GM23338 (cell line): ENCODE measurements around the gene KCNA3. TPM values are rescaled to one million over a fixed set of nuclear protein-coding genes. Genes with fewer than 3 reads are reported as not detected.

Source experiments
- ATAC-seq: fragments of 200-7000 bp; cut with Tn5 transposase; 3 replicates; pipeline ENCODE4 v1.9.1; 2020
- DNase-seq: peaks from one replicate; pipeline ENCODE4 v3.0.0-alpha.2; 2015; ENCODE audit warnings: low spot score
- H2AFZ ChIP-seq: fragments of 200-600 bp; sonication (generic); 2 replicates; pipeline ENCODE4 v1.8.0; 2016; ENCODE audit warnings: antibody characterized with exemption, mild to moderate bottlenecking, moderate library complexity
- H3F3A ChIP-seq: fragments of 200-600 bp; sonication (generic); replicated peaks from 2 replicates; pipeline ENCODE4 v1.8.0; 2017; ENCODE audit warnings: antibody characterized with exemption, mixed run types, low read depth
- H3K27ac ChIP-seq: fragments of 200-600 bp; sonication (generic); 2 replicates; pipeline ENCODE4 v1.6.1; 2016; ENCODE audit warnings: low read depth
- H3K27me3 ChIP-seq: fragments of 200-600 bp; sonication (generic); 2 replicates; pipeline ENCODE4 v1.8.0; 2016; ENCODE audit warnings: mild to moderate bottlenecking, mixed run types, moderate library complexity; ENCODE audit not compliant: insufficient read depth
- H3K36me3 ChIP-seq: fragments of 200-600 bp; sonication (generic); 2 replicates; pipeline ENCODE4 v1.8.0; 2016; ENCODE audit warnings: mild to moderate bottlenecking; ENCODE audit not compliant: insufficient read depth
- H3K4me1 ChIP-seq: fragments of 200-600 bp; sonication (generic); 2 replicates; pipeline ENCODE4 v1.8.0; 2016; ENCODE audit warnings: mild to moderate bottlenecking, moderate library complexity; ENCODE audit not compliant: insufficient read depth
- H3K4me2 ChIP-seq: fragments of 200-600 bp; sonication (generic); 2 replicates; pipeline ENCODE4 v1.7.1; 2017; ENCODE audit warnings: mixed run types
- H3K4me3 ChIP-seq: fragments of 200-600 bp; sonication (generic); 2 replicates; pipeline ENCODE4 v1.6.1; 2016; ENCODE audit warnings: mixed run types
- H3K79me2 ChIP-seq: fragments of 200-600 bp; sonication (generic); replicated peaks from 2 replicates; pipeline ENCODE4 v1.8.0; 2017; ENCODE audit warnings: mild to moderate bottlenecking; ENCODE audit not compliant: insufficient read depth
- H3K9me2 ChIP-seq: fragments of 200-600 bp; sonication (generic); 2 replicates; pipeline ENCODE4 v1.8.0; 2017; ENCODE audit not compliant: insufficient read depth
- H4K20me1 ChIP-seq: fragments of 200-600 bp; sonication (generic); replicated peaks from 2 replicates; pipeline ENCODE4 v1.8.0; 2017; ENCODE audit warnings: mild to moderate bottlenecking; ENCODE audit not compliant: insufficient read depth
- H3K27ac Mint-ChIP-seq: 2 replicates; pipeline ENCODE4 v1.8.0; 2020; ENCODE audit warnings: inconsistent platforms, mild to moderate bottlenecking, moderate library complexity, mixed read lengths
- H3K27me3 Mint-ChIP-seq: 3 replicates; pipeline ENCODE4 v1.8.0; 2022; ENCODE audit warnings: low read depth, mild to moderate bottlenecking, moderate library complexity, mixed read lengths, inconsistent platforms; ENCODE audit not compliant: insufficient read depth, poor library complexity
- H3K36me3 Mint-ChIP-seq: 3 replicates; pipeline ENCODE4 v1.8.0; 2021; ENCODE audit warnings: low read depth, mild to moderate bottlenecking, inconsistent platforms, moderate library complexity, mixed read lengths
- H3K4me1 Mint-ChIP-seq: 3 replicates; pipeline ENCODE4 v1.8.0; 2020; ENCODE audit warnings: mild to moderate bottlenecking, inconsistent platforms, mixed read lengths
- H3K4me3 Mint-ChIP-seq: 3 replicates; pipeline ENCODE4 v1.8.0; 2021; ENCODE audit warnings: moderate library complexity, mild to moderate bottlenecking, inconsistent platforms, mixed read lengths
- H3K9me3 Mint-ChIP-seq: 3 replicates; pipeline ENCODE4 v1.8.0; 2020; ENCODE audit warnings: moderate library complexity, mild to moderate bottlenecking, inconsistent platforms, mixed read lengths
- CREB1 ChIP-seq: fragments of 250-450 bp; sonication (Bioruptor Pico); IDR thresholded peaks from 2 replicates; pipeline ENCODE4 v1.5.0; 2020; ENCODE audit warnings: low read depth, mild to moderate bottlenecking, moderate library complexity
- EZH2 ChIP-seq: fragments of 200-600 bp; sonication (generic); IDR thresholded peaks from one replicate; pipeline ENCODE4 v1.8.0; 2017; ENCODE audit warnings: antibody characterized with exemption, mild to moderate bottlenecking, low read depth; ENCODE audit not compliant: unreplicated experiment
- EZH2phosphoT487 ChIP-seq: fragments of 200-600 bp; sonication (generic); IDR thresholded peaks from one replicate; pipeline ENCODE4 v1.8.1; 2018; ENCODE audit warnings: antibody characterized with exemption; ENCODE audit not compliant: unreplicated experiment
- JUNB ChIP-seq: IDR thresholded peaks from one replicate; pipeline ENCODE4 v1.6.1; 2016; ENCODE audit warnings: antibody characterized with exemption; ENCODE audit not compliant: unreplicated experiment
- NANOG ChIP-seq: IDR thresholded peaks from 2 replicates; pipeline ENCODE4 v1.6.1; 2016; ENCODE audit warnings: antibody characterized with exemption, borderline replicate concordance
- POLR2AphosphoS5 ChIP-seq: IDR thresholded peaks from 2 replicates; pipeline ENCODE4 v1.6.1; 2016; ENCODE audit warnings: antibody characterized with exemption, low read depth
- STAT1 ChIP-seq: IDR thresholded peaks from one replicate; pipeline ENCODE4 v1.6.1; 2016; ENCODE audit warnings: antibody characterized with exemption; ENCODE audit not compliant: unreplicated experiment
- ZNF114 ChIP-seq: fragments of 250-450 bp; sonication (Bioruptor Pico); IDR thresholded peaks from 2 replicates; pipeline ENCODE4 v1.5.0; 2020; ENCODE audit warnings: mild to moderate bottlenecking, moderate library complexity
- polyA plus RNA-seq: library from polyadenylated mRNA; unstranded; fragments of >200 nt; fragmentation: Nextera tagmentation; extraction: Ambion mirVana; gene quantifications from 2 replicates; pipeline ENCODE4 v1.2.1, GENCODE V29; 2016
- total RNA-seq: library from RNA; depleted of rRNA; stranded (reverse); fragments of >200 nt; shearing (Covaris generic); gene quantifications from 2 replicates; pipeline ENCODE4 v1.2.3, GENCODE V29; 2014
- TF ChIP-seq, protein P1 (sequence below), 2 experiments: fragments of 200-600 bp in 1 of 2; sonication (generic) in 1 of 2; conservative IDR thresholded peaks; 2 replicates each; pipeline versions ENCODE4 v1.5.1 to v1.6.1; 2016 to 2017; ENCODE audit warnings: antibody characterized with exemption in 2 of 2, low read depth in 2 of 2, mild to moderate bottlenecking in 2 of 2, moderate library complexity in 1 of 2
- TF ChIP-seq, protein P2 (sequence below): IDR thresholded peaks from one replicate; pipeline ENCODE4 v1.6.1; 2018; ENCODE audit warnings: antibody characterized with exemption; ENCODE audit not compliant: unreplicated experiment
- TF ChIP-seq, protein P3 (sequence below): IDR thresholded peaks from 2 replicates; pipeline ENCODE4 v1.6.1; 2016; ENCODE audit warnings: antibody characterized with exemption
- TF ChIP-seq, protein P4 (sequence below): fragments of 250-450 bp; sonication (Bioruptor Pico); IDR thresholded peaks from 2 replicates; pipeline ENCODE4 v1.5.0; 2020; ENCODE audit warnings: mild to moderate bottlenecking, moderate library complexity

Gene KCNA3
- total and polyA plus RNA-seq, 2 experiments from 2014 or later: 0.32 to 4.2 TPM

DNA sequence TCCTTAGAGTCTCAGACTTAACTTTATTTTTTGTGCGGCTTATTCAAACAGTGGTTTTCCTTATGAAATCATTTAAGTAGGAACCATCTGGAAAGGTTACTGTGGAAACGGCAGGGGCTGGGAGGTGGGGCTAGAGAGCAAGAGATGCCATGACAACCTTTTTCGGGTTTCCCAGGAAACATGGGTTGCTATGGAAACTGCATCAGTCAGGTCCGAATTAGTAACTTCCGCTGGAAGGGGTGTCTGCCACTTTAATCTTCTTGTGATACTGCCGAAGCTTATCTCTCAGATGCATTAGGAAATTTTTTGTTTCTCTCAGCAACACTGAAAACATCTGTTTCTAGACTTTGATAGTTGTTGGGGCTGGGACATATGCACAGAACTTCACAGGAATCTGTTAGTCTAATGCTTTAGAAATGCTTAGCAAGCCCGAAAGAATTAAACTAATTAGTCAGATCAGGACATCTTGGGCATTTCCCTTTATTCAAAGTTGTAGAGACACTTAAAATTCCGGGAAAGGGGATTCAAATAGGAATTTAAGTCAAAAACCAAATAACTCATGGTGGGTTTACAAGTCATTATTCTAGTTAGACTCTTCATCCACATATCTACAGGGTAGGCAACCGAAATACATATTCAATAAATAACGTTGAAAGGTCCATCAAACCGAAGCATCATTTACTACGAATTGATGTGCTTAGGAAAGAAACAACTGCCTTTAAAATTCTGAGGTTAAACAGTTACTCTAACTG lies 2.6 kb downstream of the KCNA3 start (continued):
- TF ChIP-seq, protein P1, sequence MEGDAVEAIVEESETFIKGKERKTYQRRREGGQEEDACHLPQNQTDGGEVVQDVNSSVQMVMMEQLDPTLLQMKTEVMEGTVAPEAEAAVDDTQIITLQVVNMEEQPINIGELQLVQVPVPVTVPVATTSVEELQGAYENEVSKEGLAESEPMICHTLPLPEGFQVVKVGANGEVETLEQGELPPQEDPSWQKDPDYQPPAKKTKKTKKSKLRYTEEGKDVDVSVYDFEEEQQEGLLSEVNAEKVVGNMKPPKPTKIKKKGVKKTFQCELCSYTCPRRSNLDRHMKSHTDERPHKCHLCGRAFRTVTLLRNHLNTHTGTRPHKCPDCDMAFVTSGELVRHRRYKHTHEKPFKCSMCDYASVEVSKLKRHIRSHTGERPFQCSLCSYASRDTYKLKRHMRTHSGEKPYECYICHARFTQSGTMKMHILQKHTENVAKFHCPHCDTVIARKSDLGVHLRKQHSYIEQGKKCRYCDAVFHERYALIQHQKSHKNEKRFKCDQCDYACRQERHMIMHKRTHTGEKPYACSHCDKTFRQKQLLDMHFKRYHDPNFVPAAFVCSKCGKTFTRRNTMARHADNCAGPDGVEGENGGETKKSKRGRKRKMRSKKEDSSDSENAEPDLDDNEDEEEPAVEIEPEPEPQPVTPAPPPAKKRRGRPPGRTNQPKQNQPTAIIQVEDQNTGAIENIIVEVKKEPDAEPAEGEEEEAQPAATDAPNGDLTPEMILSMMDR (conservative IDR thresholded peaks at IDR 0.05; ENCODE audit: low read depth in 2 of 2): no peak
- TF ChIP-seq ZNF114 (no peak), EZH2 (no peak), JUNB (no peak), POLR2AphosphoS5 (no peak)

DNA sequence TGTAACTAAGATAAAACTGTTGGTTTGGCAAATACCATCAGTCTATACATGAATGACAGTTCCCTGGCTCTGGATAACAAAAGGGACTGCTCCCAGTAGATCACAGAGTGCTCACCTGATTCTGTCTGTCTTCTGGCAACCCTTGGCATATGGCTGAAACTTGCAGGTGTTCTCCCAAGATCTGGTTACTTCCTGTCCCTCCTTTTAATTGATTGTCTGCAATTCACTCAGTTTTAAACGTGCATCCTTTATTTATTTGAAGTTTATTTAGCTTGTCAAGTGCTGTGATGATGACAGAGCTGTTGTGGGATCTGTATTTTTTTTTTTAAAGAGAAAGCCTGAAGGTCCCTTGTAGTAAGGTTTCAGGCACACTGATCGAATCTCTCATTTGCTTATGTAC lies 3.4 kb downstream of the KCNA3 start:
- no peak overlapping the region for H3K27ac Mint-ChIP-seq
- H3K27me3 ChIP-seq: peaks cover 44% of the 10 kb centered on the region
- TF ChIP-seq STAT1 (no peak), CREB1 (CRISPR knock-in tag) (no peak), NANOG (no peak), EZH2phosphoT487 (no peak), POLR2AphosphoS5 (no peak), ZNF114 (no peak), EZH2 (no peak), JUNB (no peak)
- TF ChIP-seq, protein P2, sequence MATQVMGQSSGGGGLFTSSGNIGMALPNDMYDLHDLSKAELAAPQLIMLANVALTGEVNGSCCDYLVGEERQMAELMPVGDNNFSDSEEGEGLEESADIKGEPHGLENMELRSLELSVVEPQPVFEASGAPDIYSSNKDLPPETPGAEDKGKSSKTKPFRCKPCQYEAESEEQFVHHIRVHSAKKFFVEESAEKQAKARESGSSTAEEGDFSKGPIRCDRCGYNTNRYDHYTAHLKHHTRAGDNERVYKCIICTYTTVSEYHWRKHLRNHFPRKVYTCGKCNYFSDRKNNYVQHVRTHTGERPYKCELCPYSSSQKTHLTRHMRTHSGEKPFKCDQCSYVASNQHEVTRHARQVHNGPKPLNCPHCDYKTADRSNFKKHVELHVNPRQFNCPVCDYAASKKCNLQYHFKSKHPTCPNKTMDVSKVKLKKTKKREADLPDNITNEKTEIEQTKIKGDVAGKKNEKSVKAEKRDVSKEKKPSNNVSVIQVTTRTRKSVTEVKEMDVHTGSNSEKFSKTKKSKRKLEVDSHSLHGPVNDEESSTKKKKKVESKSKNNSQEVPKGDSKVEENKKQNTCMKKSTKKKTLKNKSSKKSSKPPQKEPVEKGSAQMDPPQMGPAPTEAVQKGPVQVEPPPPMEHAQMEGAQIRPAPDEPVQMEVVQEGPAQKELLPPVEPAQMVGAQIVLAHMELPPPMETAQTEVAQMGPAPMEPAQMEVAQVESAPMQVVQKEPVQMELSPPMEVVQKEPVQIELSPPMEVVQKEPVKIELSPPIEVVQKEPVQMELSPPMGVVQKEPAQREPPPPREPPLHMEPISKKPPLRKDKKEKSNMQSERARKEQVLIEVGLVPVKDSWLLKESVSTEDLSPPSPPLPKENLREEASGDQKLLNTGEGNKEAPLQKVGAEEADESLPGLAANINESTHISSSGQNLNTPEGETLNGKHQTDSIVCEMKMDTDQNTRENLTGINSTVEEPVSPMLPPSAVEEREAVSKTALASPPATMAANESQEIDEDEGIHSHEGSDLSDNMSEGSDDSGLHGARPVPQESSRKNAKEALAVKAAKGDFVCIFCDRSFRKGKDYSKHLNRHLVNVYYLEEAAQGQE: no peak
- TF ChIP-seq, protein P3, sequence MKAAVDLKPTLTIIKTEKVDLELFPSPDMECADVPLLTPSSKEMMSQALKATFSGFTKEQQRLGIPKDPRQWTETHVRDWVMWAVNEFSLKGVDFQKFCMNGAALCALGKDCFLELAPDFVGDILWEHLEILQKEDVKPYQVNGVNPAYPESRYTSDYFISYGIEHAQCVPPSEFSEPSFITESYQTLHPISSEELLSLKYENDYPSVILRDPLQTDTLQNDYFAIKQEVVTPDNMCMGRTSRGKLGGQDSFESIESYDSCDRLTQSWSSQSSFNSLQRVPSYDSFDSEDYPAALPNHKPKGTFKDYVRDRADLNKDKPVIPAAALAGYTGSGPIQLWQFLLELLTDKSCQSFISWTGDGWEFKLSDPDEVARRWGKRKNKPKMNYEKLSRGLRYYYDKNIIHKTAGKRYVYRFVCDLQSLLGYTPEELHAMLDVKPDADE: no peak
- TF ChIP-seq, protein P4, sequence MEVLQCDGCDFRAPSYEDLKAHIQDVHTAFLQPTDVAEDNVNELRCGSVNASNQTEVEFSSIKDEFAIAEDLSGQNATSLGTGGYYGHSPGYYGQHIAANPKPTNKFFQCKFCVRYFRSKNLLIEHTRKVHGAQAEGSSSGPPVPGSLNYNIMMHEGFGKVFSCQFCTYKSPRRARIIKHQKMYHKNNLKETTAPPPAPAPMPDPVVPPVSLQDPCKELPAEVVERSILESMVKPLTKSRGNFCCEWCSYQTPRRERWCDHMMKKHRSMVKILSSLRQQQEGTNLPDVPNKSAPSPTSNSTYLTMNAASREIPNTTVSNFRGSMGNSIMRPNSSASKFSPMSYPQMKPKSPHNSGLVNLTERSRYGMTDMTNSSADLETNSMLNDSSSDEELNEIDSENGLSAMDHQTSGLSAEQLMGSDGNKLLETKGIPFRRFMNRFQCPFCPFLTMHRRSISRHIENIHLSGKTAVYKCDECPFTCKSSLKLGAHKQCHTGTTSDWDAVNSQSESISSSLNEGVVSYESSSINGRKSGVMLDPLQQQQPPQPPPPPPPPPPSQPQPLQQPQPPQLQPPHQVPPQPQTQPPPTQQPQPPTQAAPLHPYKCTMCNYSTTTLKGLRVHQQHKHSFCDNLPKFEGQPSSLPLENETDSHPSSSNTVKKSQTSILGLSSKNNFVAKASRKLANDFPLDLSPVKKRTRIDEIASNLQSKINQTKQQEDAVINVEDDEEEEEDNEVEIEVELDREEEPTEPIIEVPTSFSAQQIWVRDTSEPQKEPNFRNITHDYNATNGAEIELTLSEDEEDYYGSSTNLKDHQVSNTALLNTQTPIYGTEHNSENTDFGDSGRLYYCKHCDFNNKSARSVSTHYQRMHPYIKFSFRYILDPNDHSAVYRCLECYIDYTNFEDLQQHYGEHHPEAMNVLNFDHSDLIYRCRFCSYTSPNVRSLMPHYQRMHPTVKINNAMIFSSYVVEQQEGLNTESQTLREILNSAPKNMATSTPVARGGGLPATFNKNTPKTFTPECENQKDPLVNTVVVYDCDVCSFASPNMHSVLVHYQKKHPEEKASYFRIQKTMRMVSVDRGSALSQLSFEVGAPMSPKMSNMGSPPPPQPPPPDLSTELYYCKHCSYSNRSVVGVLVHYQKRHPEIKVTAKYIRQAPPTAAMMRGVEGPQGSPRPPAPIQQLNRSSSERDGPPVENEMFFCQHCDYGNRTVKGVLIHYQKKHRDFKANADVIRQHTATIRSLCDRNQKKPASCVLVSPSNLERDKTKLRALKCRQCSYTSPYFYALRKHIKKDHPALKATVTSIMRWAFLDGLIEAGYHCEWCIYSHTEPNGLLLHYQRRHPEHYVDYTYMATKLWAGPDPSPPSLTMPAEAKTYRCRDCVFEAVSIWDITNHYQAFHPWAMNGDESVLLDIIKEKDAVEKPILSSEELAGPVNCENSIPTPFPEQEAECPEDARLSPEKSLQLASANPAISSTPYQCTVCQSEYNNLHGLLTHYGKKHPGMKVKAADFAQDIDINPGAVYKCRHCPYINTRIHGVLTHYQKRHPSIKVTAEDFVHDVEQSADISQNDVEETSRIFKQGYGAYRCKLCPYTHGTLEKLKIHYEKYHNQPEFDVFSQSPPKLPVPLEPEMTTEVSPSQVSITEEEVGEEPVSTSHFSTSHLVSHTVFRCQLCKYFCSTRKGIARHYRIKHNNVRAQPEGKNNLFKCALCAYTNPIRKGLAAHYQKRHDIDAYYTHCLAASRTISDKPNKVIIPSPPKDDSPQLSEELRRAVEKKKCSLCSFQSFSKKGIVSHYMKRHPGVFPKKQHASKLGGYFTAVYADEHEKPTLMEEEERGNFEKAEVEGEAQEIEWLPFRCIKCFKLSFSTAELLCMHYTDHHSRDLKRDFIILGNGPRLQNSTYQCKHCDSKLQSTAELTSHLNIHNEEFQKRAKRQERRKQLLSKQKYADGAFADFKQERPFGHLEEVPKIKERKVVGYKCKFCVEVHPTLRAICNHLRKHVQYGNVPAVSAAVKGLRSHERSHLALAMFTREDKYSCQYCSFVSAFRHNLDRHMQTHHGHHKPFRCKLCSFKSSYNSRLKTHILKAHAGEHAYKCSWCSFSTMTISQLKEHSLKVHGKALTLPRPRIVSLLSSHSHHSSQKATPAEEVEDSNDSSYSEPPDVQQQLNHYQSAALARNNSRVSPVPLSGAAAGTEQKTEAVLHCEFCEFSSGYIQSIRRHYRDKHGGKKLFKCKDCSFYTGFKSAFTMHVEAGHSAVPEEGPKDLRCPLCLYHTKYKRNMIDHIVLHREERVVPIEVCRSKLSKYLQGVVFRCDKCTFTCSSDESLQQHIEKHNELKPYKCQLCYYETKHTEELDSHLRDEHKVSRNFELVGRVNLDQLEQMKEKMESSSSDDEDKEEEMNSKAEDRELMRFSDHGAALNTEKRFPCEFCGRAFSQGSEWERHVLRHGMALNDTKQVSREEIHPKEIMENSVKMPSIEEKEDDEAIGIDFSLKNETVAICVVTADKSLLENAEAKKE (CRISPR knock-in tag): no peak

More for the DNA sequence above, 3.4 kb downstream of the KCNA3 start:
- no peak overlapping the region for H3K4me3 Mint-ChIP-seq
- H3K4me3 ChIP-seq: no peak overlapping the region
- H3K4me2 ChIP-seq: no peak overlapping the region
- H3K79me2 ChIP-seq: no peaks in the 10 kb centered on the region
- H3F3A ChIP-seq: no peaks in the 10 kb centered on the region
- H3K27ac ChIP-seq: no peak overlapping the region
- peaks cover 4% of the 10 kb centered on the region for H4K20me1 ChIP-seq
- H3K27me3 Mint-ChIP-seq: peaks cover 42% of the 10 kb centered on the region
- H3K9me2 ChIP-seq: no peaks in the 10 kb centered on the region
- H2AFZ ChIP-seq: no peak overlapping the region
- no peaks in the 10 kb centered on the region for H3K36me3 ChIP-seq
- peaks cover 14% of the 10 kb centered on the region for H3K4me1 Mint-ChIP-seq
- ATAC-seq: no peak
- H3K4me1 ChIP-seq: no peaks in the 10 kb centered on the region
- peaks cover 7% of the 10 kb centered on the region for H3K9me3 Mint-ChIP-seq
- DNase-seq: no peak
- H3K36me3 Mint-ChIP-seq: peaks cover 3% of the 10 kb centered on the region; the same call in 1 of the 3 replicates
